Measurements from ENCODE around the gene FGF16.

DNA sequence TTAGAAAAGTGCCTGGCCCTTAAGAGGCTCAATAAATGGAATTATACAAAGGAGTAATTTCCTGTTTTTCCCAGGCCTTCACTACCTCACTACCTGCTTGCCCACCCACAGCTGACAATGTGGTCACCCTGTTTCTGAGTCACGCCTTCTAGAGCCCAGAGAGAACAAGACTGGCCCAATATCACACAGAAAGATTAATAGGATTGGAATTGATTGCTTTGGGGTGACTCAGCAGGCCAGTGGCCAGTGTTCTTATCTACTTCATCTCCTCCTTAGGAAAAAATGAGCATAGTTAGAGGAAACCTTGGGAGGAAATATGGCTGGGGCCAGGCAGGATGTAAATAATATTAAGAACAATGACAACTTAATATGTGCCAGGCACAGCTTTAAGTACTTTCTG is 4.5 kb upstream of the FGF16 start:
- TF ChIP-seq, protein P1, sequence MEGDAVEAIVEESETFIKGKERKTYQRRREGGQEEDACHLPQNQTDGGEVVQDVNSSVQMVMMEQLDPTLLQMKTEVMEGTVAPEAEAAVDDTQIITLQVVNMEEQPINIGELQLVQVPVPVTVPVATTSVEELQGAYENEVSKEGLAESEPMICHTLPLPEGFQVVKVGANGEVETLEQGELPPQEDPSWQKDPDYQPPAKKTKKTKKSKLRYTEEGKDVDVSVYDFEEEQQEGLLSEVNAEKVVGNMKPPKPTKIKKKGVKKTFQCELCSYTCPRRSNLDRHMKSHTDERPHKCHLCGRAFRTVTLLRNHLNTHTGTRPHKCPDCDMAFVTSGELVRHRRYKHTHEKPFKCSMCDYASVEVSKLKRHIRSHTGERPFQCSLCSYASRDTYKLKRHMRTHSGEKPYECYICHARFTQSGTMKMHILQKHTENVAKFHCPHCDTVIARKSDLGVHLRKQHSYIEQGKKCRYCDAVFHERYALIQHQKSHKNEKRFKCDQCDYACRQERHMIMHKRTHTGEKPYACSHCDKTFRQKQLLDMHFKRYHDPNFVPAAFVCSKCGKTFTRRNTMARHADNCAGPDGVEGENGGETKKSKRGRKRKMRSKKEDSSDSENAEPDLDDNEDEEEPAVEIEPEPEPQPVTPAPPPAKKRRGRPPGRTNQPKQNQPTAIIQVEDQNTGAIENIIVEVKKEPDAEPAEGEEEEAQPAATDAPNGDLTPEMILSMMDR (IDR thresholded peaks at IDR 0.05): no peak
- TF ChIP-seq POLR2A (IDR thresholded peaks at IDR 0.05) (no peak), POLR2AphosphoS5 (IDR thresholded peaks at IDR 0.05) (no peak)

Data from prostate gland (tissue), 2 donors.